ENCODE data around the gene MGMT. TPM values are rescaled to one million over a fixed set of nuclear protein-coding genes. Genes with fewer than 3 reads are reported as not detected.

The MGMT gene
- total and polyA plus RNA-seq, 4 donors: 28.2 to 79.1 (median 46.0) TPM

- DNase-seq (ENCODE audit: low spot score): no peak
- no peak overlapping the region for H3K4me3 ChIP-seq (ENCODE audit: low read depth in 1 of 3, low read length in 3 of 3)
Measured at GRCh38 chr10:129608653-129609052, 141.6 kb downstream of the MGMT start.

GRCh38 chr10:129609551-129609950 is 142.5 kb downstream of the MGMT start:
- 94% methylated on average over 9 of the region's 9 CpGs for WGBS
- H3K4me3 ChIP-seq (ENCODE audit: low read depth in 1 of 3, low read length in 3 of 3): no peak overlapping the region
- no peaks in the 10 kb centered on the region for H3K27me3 ChIP-seq (ENCODE audit: control insufficient read depth in 4 of 4, insufficient read depth in 4 of 4, low read length in 3 of 4)
- TF ChIP-seq EGR1 (IDR thresholded peaks at IDR 0.05; ENCODE audit: low read depth in 2 of 2): no peak
- TF ChIP-seq CTCF (IDR thresholded peaks at IDR 0.05; ENCODE audit: low read depth, low read length, missing input control): no peak
- TF ChIP-seq JUND (IDR thresholded peaks at IDR 0.05): no peak
- no peak for TF ChIP-seq RAD21 (IDR thresholded peaks at IDR 0.05)
- no peak for TF ChIP-seq TAF1 (conservative IDR thresholded peaks at IDR 0.05)
- no peak for TF ChIP-seq FOXA1 (IDR thresholded peaks at IDR 0.05)
- no peak overlapping the region for H3K27ac ChIP-seq (ENCODE audit: low read depth in 1 of 2, low read length in 2 of 2)
- peaks cover 0 to 5% (median 0%) of the 10 kb centered on the region in 4 donors for H3K36me3 ChIP-seq (ENCODE audit: control insufficient read depth in 4 of 4, insufficient read depth in 3 of 4, low read depth in 1 of 4, low read length in 3 of 4)
- H3K4me1 ChIP-seq (ENCODE audit: control insufficient read depth in 4 of 4, insufficient read depth in 4 of 4, low read length in 3 of 4): peaks cover 0 to 3% (median under 1%) of the 10 kb centered on the region in 4 donors
- H3K9me3 ChIP-seq (ENCODE audit: control insufficient read depth in 4 of 4, low read length in 3 of 4): no peaks in the 10 kb centered on the region
- no peak for DNase-seq (ENCODE audit: low spot score)
- no peak overlapping the region for H3K9ac ChIP-seq (ENCODE audit: low read depth in 1 of 2, low read length in 2 of 2)

More at GRCh38 chr10:129608653-129609052, 141.6 kb downstream of the MGMT start:
- Histone ChIP-seq H3K36me3 (ENCODE audit: control insufficient read depth in 4 of 4, insufficient read depth in 3 of 4, low read depth in 1 of 4, low read length in 3 of 4) (peaks cover 0 to 5% (median 0%) of the 10 kb centered on the region in 4 donors), H3K27ac (ENCODE audit: low read depth in 1 of 2, low read length in 2 of 2) (no peak overlapping the region), H3K27me3 (ENCODE audit: control insufficient read depth in 4 of 4, insufficient read depth in 4 of 4, low read length in 3 of 4) (no peaks in the 10 kb centered on the region), H3K9ac (ENCODE audit: low read depth in 1 of 2, low read length in 2 of 2) (no peak overlapping the region), H3K9me3 (ENCODE audit: control insufficient read depth in 4 of 4, low read length in 3 of 4) (no peaks in the 10 kb centered on the region), H3K4me1 (ENCODE audit: control insufficient read depth in 4 of 4, insufficient read depth in 4 of 4, low read length in 3 of 4) (peaks cover 0 to 3% (median 2%) of the 10 kb centered on the region in 4 donors)
- WGBS: 98% methylated on average over 10 of the region's 10 CpGs
- TF ChIP-seq TAF1 (conservative IDR thresholded peaks at IDR 0.05) (no peak), RXRA (IDR thresholded peaks at IDR 0.05) (no peak), HNF4G (IDR thresholded peaks at IDR 0.05) (no peak), ZBTB33 (IDR thresholded peaks at IDR 0.05) (no peak), MAX (IDR thresholded peaks at IDR 0.05) (no peak), YY1 (IDR thresholded peaks at IDR 0.05) (no peak), RAD21 (IDR thresholded peaks at IDR 0.05) (no peak), NR2F2 (IDR thresholded peaks at IDR 0.05) (no peak), FOXA1 (IDR thresholded peaks at IDR 0.05) (no peak), REST (IDR thresholded peaks at IDR 0.05) (no peak)

Measured in liver (tissue), 9 donors.